Stomach smooth muscle (tissue), 2 donors: ENCODE data around the gene RPS6KA3.

Source experiments
- H3K27ac ChIP-seq: one replicate; pipeline ENCODE4 v1.7.0; 2013; ENCODE audit warnings: mild to moderate bottlenecking, low read length, inconsistent platforms
- H3K27me3 ChIP-seq, 2 donors: one replicate each; pipeline ENCODE4 v1.7.0; 2013; ENCODE audit warnings: low read length in 2 of 2; ENCODE audit not compliant: insufficient read depth in 2 of 2, control insufficient read depth in 1 of 2
- H3K36me3 ChIP-seq, 2 donors: one replicate each; pipeline ENCODE4 v1.7.0; 2013; ENCODE audit warnings: low read length in 2 of 2; ENCODE audit not compliant: control insufficient read depth in 2 of 2, insufficient read depth in 2 of 2
- H3K4me1 ChIP-seq: one replicate; pipeline ENCODE4 v1.7.0; 2013; ENCODE audit warnings: low read length; ENCODE audit not compliant: control insufficient read depth, insufficient read depth
- H3K4me3 ChIP-seq, 2 donors: one replicate each; pipeline ENCODE4 v1.7.0; 2013; ENCODE audit warnings: low read length in 2 of 2
- H3K9ac ChIP-seq, 2 donors: one replicate each; pipeline ENCODE4 v1.7.0; 2013; ENCODE audit warnings: low read length in 2 of 2, mild to moderate bottlenecking in 1 of 2
- H3K9me3 ChIP-seq, 2 donors: one replicate each; pipeline ENCODE4 v1.7.0; 2013; ENCODE audit warnings: low read length in 2 of 2; ENCODE audit not compliant: control insufficient read depth in 2 of 2
- donor health status: healthy.
- donor health status: Pancreatic carcinoma.

Gene RPS6KA3

DNA sequence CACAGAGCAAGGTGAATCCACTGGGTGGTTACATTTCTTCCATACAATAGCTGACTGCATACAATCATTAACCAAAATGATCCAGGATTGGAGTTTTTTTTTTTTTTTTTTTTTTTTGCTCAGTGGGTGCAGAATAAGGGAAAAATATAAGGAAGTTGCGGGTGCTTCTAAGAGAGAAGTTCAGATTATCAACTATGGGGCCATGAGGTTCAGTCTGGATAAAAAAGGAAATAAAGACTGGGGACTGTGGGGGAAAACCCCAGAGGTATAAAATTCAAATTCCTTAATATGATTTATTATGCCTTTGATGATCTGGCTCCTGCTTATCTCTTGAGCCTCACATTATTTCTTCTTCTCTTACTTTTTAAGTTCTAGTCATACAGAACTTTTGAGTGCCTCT lies 119.1 kb downstream of the RPS6KA3 start:
- Histone ChIP-seq H3K4me3 (no peak overlapping the region), H3K9me3 (peaks cover 0 to 3% of the 10 kb centered on the region in 2 donors), H3K9ac (no peak overlapping the region), H3K4me1 (no peaks in the 10 kb centered on the region), H3K27me3 (peaks cover 0 to 4% of the 10 kb centered on the region in 2 donors), H3K36me3 (peaks cover 0 to 2% of the 10 kb centered on the region in 2 donors), H3K27ac (no peak overlapping the region)

DNA sequence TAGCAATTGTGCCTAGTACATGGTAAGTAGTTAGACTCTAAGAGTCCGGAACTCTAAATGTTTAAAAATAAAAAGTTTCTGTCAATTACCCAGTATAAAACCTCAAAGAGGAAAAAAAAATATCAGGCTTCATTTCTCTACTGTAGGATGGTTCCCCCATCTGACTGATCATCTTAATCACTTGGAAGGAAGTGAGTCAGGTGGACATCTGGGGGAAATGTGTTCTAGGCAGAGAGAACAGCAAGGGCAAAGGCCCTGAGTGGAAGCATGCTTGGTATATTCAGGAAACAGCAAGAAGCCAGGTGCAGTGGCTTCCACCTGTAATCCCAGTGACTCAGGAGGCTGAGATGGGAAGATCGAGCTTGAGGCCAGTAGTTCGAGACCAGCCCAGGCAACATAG lies 122.2 kb downstream of the RPS6KA3 start:
- Histone ChIP-seq H3K4me1 (no peaks in the 10 kb centered on the region), H3K9ac (no peak overlapping the region), H3K27me3 (peaks cover 0 to 4% of the 10 kb centered on the region in 2 donors), H3K36me3 (no peaks in the 10 kb centered on the region), H3K27ac (no peak overlapping the region), H3K4me3 (no peak overlapping the region), H3K9me3 (peaks cover 0 to 3% of the 10 kb centered on the region in 2 donors)

- Histone ChIP-seq H3K9ac (no peak overlapping the region), H3K36me3 (peaks cover 0 to 2% of the 10 kb centered on the region in 2 donors), H3K9me3 (peaks cover 0 to 3% of the 10 kb centered on the region in 2 donors), H3K4me1 (peaks cover 3% of the 10 kb centered on the region), H3K27ac (no peak overlapping the region), H3K27me3 (peaks cover 0 to 4% of the 10 kb centered on the region in 2 donors), H3K4me3 (no peak overlapping the region)
These were observed 123.1 kb downstream of the RPS6KA3 start for GRCh38 chrX:20143561-20143960.

DNA sequence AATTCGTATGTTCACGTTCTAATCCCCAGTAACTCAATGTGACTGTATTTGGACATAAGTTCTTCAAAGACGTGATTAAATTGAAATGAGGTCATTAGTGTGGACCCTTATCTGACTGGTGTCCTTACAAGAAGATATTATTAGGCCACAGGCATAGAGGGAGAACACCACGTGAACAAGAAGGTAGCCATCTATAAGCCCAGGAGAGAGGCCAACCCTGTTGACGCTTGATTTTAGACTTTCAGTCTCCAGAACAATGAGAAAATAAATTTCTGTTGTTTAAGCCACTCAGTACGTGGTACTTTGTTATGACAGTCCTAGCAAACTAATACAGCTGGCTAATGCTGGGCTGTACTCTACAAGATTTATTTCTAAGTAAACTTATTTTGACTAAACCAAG lies 123.6 kb downstream of the RPS6KA3 start:
- Histone ChIP-seq H3K27me3 (peaks cover 0 to under 1% of the 10 kb centered on the region in 2 donors), H3K36me3 (peaks cover 0 to 2% of the 10 kb centered on the region in 2 donors), H3K4me3 (no peak overlapping the region), H3K9ac (no peak overlapping the region), H3K27ac (peak overlapping the region; percentile 31), H3K9me3 (no peaks in the 10 kb centered on the region), H3K4me1 (peaks cover 3% of the 10 kb centered on the region)

- Histone ChIP-seq H3K27me3 (no peaks in the 10 kb centered on the region), H3K27ac (peak within 1 kb of the TSS; percentile 80), H3K9me3 (no peaks in the 10 kb centered on the region), H3K36me3 (peaks cover 3 to 8% of the 10 kb centered on the region in 2 donors), H3K4me3 (peak within 1 kb of the TSS; percentile 89 to 93), H3K4me1 (peaks cover 3% of the 10 kb centered on the region), H3K9ac (peak within 1 kb of the TSS; percentile 89 to 90)
These were observed 125.2 kb downstream of the RPS6KA3 start, which contains the start of gene EIF1AX for GRCh38 chrX:20141281-20142220. TSS of gene EIF1AX (minus strand) at chrX:20141838. CDS start at chrX:20141640, 198 bp downstream.

DNA sequence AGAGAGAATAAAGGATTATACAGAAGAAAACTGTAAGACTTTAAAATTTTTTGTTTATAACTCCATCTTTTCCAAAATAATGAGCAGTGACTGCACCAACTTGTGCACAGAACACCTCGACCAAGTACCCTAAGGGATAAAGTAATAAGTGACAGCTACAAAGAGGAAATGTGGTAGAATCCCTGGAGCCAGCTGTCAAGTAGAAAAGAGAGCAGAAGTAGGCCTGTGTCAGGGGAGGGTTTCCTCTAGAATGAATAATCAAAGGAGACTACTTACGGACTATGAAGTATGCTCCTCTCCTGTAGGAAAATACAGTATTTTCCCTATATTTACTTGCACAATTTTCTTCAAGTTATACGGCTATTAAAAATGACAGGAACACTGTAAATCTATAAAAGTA lies 126.3 kb downstream of the RPS6KA3 start:
- Histone ChIP-seq H3K9ac (peak overlapping the region; percentile 89 to 90), H3K9me3 (no peaks in the 10 kb centered on the region), H3K36me3 (peaks cover 3 to 10% of the 10 kb centered on the region in 2 donors), H3K27ac (no peak overlapping the region), H3K4me3 (peak overlapping the region; percentile 89 to 93), H3K27me3 (no peaks in the 10 kb centered on the region), H3K4me1 (peaks cover 3% of the 10 kb centered on the region)

DNA sequence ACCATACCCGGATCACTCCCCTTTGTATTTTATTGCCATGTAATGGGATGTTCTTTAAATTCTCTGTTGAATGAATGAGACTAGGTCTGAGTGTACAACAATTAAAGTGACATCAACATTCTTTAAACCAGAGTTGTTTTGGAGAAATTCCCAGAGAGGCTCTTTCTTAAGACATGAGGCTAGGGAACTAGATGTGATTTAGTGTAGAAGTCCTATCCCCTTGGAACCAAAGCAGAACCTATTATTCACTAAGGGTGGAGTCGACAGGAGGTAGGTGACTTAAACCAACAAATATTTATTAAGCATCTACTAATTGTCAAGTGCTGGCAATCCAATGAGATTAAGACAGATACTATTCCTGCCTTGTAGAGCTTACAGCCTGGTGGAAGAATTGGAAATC lies 126.7 kb downstream of the RPS6KA3 start:
- no peaks in the 10 kb centered on the region for H3K9me3 ChIP-seq
- peaks cover 3 to 10% of the 10 kb centered on the region in 2 donors for H3K36me3 ChIP-seq
- no peaks in the 10 kb centered on the region for H3K27me3 ChIP-seq
- no peak overlapping the region for H3K27ac ChIP-seq
- H3K4me3 ChIP-seq = peak overlapping the region; percentile 89 to 93
- peaks cover 3% of the 10 kb centered on the region for H3K4me1 ChIP-seq
- peak overlapping the region in 1 of 2 donors; percentile 90 for H3K9ac ChIP-seq

- Histone ChIP-seq H3K4me3 (no peak overlapping the region), H3K9ac (no peak overlapping the region), H3K9me3 (no peaks in the 10 kb centered on the region), H3K36me3 (peaks cover 3 to 16% of the 10 kb centered on the region in 2 donors), H3K27me3 (no peaks in the 10 kb centered on the region), H3K4me1 (peaks cover 3% of the 10 kb centered on the region), H3K27ac (no peak overlapping the region)
These were observed 130.8 kb downstream of the RPS6KA3 start for GRCh38 chrX:20135944-20136343.

- Histone ChIP-seq H3K27ac (no peak overlapping the region), H3K27me3 (no peaks in the 10 kb centered on the region), H3K9ac (no peak overlapping the region), H3K4me1 (no peaks in the 10 kb centered on the region), H3K36me3 (peaks cover 3 to 17% of the 10 kb centered on the region in 2 donors), H3K9me3 (no peaks in the 10 kb centered on the region), H3K4me3 (no peak overlapping the region)
These were observed 134.0 kb downstream of the RPS6KA3 start for GRCh38 chrX:20132666-20133065.

DNA sequence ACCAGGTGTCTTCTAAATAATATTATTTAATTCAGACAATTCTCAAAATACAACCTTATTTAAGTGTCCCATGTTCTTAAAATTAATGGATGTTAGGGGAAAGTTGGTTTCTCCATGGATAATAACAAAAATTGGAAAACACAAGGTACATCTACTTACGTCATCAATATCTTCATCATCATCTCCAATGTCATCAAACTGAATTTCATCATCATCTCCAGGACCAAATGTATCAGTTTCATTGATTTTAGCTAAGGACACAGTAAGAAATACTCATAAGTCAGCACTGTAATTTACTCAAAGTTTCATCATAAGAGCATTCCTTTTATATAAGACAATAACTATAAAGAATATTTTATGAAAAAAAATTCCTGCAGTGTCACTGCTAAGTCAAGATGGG lies 136.4 kb downstream of the RPS6KA3 start:
- Histone ChIP-seq H3K27ac (no peak overlapping the region), H3K9me3 (no peaks in the 10 kb centered on the region), H3K4me3 (no peak overlapping the region), H3K4me1 (no peaks in the 10 kb centered on the region), H3K36me3 (peaks cover 0 to 9% of the 10 kb centered on the region in 2 donors), H3K27me3 (no peaks in the 10 kb centered on the region), H3K9ac (no peak overlapping the region)

GRCh38 chrX:20129547-20129946 lies 137.2 kb downstream of the RPS6KA3 start:
- Histone ChIP-seq H3K27ac (no peak overlapping the region), H3K36me3 (peaks cover 0 to 13% of the 10 kb centered on the region in 2 donors), H3K9me3 (no peaks in the 10 kb centered on the region), H3K9ac (no peak overlapping the region), H3K4me3 (no peak overlapping the region), H3K27me3 (no peaks in the 10 kb centered on the region), H3K4me1 (no peaks in the 10 kb centered on the region)
